HepG2 (cell line): Measurements from ENCODE around the gene RPS8.

Experiments used
- CTCF ChIP-seq: sonication (generic); formaldehyde crosslinking; IDR thresholded peaks from 2 replicates; pipeline ENCODE4 v1.5.0; 2020; ENCODE audit warnings: mild to moderate bottlenecking, missing genetic modification reagents, moderate library complexity
- NFIC ChIP-seq: IDR thresholded peaks from 2 replicates; pipeline ENCODE4 v1.6.1; 2012; ENCODE audit warnings: mild to moderate bottlenecking, low read length, inconsistent platforms
- PBX3 ChIP-seq: sonication (generic); formaldehyde crosslinking; IDR thresholded peaks from 2 replicates; pipeline ENCODE4 v1.8.1; 2023; ENCODE audit warnings: missing genetic modification reagents, inconsistent platforms, borderline replicate concordance
- ZNF235 ChIP-seq: sonication (generic); formaldehyde crosslinking; IDR thresholded peaks from 2 replicates; pipeline ENCODE4 v1.8.1; 2023; ENCODE audit warnings: mild to moderate bottlenecking, missing genetic modification reagents, borderline replicate concordance
- ZNF350 ChIP-seq: sonication (generic); formaldehyde crosslinking; IDR thresholded peaks from 2 replicates; pipeline ENCODE4 v1.4.0; 2020; ENCODE audit warnings: mild to moderate bottlenecking, low read depth, missing genetic modification reagents, borderline replicate concordance
- ZNF362 ChIP-seq: sonication (generic); formaldehyde crosslinking; IDR thresholded peaks from 2 replicates; pipeline ENCODE4 v1.4.0; 2020; ENCODE audit warnings: missing genetic modification reagents, mild to moderate bottlenecking, borderline replicate concordance

- TF ChIP-seq ZNF350 (CRISPR knock-in tag) (no peak), NFIC (no peak), ZNF362 (CRISPR knock-in tag) (no peak), ZNF235 (CRISPR knock-in tag) (no peak), PBX3 (CRISPR knock-in tag) (no peak), CTCF (CRISPR knock-in tag) (no peak)
Measured at GRCh38 chr1:44817307-44817706, 42.0 kb downstream of the RPS8 start.
